Sigmoid colon (tissue), 4 donors: ENCODE measurements around the gene SLC12A5.

Experiments used
- CTCF ChIP-seq, 4 experiments: fragments of 450-650 bp in 3 of 4; fragments of 200-600 bp in 1 of 4; IDR thresholded peaks; one replicate each; pipeline ENCODE4 v1.5.1; 2016 to 2019; ENCODE audit warnings: antibody characterized with exemption in 4 of 4, mild to moderate bottlenecking in 3 of 4, moderate library complexity in 2 of 4
- EP300 ChIP-seq, 4 donors: sonication (generic); formaldehyde crosslinking; IDR thresholded peaks; one replicate each; pipeline ENCODE4 v1.6.1; 2017; ENCODE audit warnings: antibody characterized with exemption in 4 of 4
- POLR2A ChIP-seq, 2 donors: fragments of 450-650 bp; IDR thresholded peaks; one replicate each; pipeline ENCODE4 v1.6.1; 2016; ENCODE audit warnings: antibody characterized with exemption in 2 of 2, mild to moderate bottlenecking in 2 of 2, moderate library complexity in 2 of 2
- POLR2AphosphoS5 ChIP-seq, 4 donors: sonication (generic); formaldehyde crosslinking; IDR thresholded peaks; one replicate each; pipeline ENCODE4 v1.6.1; 2017; ENCODE audit warnings: antibody characterized with exemption in 4 of 4

- TF ChIP-seq POLR2AphosphoS5 (IDR thresholded peaks at IDR 0.05) (no peak), POLR2A (IDR thresholded peaks at IDR 0.05) (no peak), CTCF (IDR thresholded peaks at IDR 0.05) (no peak), EP300 (IDR thresholded peaks at IDR 0.05) (no peak)
These were observed 72.9 kb downstream of the SLC12A5 start for GRCh38 chr20:46101957-46102356.
